D721Med (cell line): Measurements from ENCODE around the gene SSMEM1.

Experiments
- DNase-seq: peaks from one replicate; pipeline ENCODE4 v3.0.0; 2011; ENCODE audit warnings: low spot score; ENCODE audit not compliant: insufficient read length
- FAIRE-seq: peaks from 2 replicates; lab custom pipeline; 2011; peaks lifted over from hg19 to GRCh38; lab: Jason Lieb, UNC
- CTCF ChIP-seq: IDR thresholded peaks from 2 replicates; pipeline ENCODE4 v1.5.1; 2012; ENCODE audit warnings: mild to moderate bottlenecking, control low read depth; ENCODE audit not compliant: insufficient read depth; ENCODE audit errors: missing control alignments

The SSMEM1 gene

GRCh38 chr7:130195396-130195795, 12.3 kb upstream of the SSMEM1 start:
- DNase-seq (no peak), FAIRE-seq (no peak)
- no peak for TF ChIP-seq CTCF

- DNase-seq (no peak), FAIRE-seq (no peak)
- no peak for TF ChIP-seq CTCF
Observed at GRCh38 chr7:130196476-130196875, 11.2 kb upstream of the SSMEM1 start.

- no peak for TF ChIP-seq CTCF
- FAIRE-seq (no peak), DNase-seq (no peak)
Observed at GRCh38 chr7:130197094-130197493, 10.6 kb upstream of the SSMEM1 start.

- FAIRE-seq (no peak), DNase-seq (no peak)
- no peak for TF ChIP-seq CTCF
Observed at GRCh38 chr7:130201796-130202195, 5.9 kb upstream of the SSMEM1 start.

GRCh38 chr7:130205084-130205947, 2.3 kb upstream of the SSMEM1 start, which contains the start of gene TMEM209:
TMEM209 (minus strand) TSS chr7:130205406; CDS start chr7:130205375, 31 bp downstream.
- TF ChIP-seq CTCF = no peak
- DNase-seq (peak; percentile 60), FAIRE-seq (no peak)

- no peak for TF ChIP-seq CTCF
- DNase-seq (no peak), FAIRE-seq (no peak)
Observed at GRCh38 chr7:130207033-130207432, 627 bp upstream of the SSMEM1 start.

GRCh38 chr7:130208516-130208915, 856 bp downstream of the SSMEM1 start:
- no peak for TF ChIP-seq CTCF
- DNase-seq (no peak), FAIRE-seq (no peak)
